NCI-H345 treated with DMSO at 0.1 percent for 48 hours (cell line): Measurements from ENCODE around the gene CCDC182.

Experiments
- DNase-seq: peaks from one replicate; lab custom pipeline; 2025; ENCODE audit not compliant: unreplicated experiment; lab: John Stamatoyannopoulos, UW

CCDC182 gene

DNA sequence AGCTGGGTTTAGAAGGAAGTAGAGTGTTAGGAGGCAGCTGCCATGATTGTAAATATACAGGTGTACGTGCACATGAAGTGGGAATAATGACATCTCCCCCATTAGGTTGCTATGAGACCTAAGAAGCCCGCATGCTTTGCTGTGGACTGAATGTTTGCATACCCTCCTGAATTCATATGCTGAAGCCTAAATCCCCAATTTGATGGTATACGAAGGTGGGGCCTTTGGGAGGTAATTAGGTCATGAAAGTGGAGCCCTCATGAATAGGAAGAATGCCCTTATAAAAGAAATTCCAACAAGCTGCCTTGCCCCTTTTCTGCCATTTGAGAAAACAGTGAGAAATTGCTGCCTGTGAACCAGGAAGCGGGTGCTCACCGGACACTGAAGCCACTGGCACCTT, 44.0 kb downstream of the CCDC182 start:
- DNase-seq, result no peak

DNA sequence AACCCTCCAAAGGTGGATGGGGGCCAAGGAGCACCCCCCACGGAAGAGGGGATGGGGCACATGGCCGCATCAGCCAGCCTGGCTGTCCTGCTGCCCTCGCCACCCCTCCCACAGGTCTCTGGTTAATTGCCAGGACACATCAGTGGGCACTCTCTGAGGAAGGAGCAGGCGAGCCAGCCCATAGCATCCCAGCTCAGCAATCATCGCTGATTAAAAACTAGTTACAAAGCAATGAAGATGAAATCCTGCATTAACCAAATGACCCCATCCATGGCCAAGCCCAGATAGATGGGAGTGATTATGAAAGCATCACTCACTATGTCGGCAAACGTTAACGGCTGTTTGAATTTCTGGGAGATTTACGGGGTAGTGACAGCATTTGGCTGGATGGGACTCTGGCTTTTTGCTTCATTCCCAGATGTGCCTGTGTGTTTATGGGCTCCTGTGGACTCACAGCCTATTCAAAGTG, 45.3 kb downstream of the CCDC182 start:
- DNase-seq, result no peak

DNA sequence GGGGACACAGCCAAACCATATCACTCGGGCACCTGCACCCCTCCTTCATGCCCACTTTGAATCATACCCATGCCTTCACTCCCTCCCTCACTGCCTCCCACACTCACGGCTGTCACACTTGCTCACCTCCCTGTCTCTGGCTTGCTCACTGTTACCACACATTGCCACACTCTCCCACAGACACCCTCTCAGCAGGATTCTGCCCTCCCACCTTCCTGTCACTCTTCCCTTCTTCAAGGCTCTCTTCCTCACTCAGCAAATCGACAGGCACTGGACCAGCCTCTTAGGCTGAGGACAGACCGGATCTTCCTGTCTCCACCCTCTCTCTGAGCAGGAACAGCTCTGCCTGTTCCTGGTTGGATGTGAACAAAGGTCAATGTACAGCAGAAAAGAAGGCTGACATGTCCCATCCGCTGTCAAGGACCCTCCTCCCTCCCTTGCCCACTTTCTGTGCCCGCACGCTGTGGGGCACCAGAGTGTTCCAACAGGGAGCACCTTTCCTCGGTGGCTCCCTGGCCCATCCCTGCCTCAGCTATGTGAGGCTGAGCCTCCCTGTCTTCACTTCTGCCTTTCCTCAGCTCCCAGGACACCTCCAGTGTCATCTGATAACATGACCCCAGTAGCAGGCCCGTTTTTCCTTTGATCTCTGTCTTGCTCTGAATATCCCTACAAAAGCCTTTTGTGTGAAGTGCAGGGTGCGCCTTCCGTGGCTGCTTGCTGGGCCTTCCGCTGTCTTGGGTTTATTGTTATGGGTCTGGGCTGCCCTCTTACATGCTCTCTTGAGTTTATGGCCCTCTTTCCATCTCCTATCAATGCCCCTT, 47.0 kb downstream of the CCDC182 start:
- no peak for DNase-seq

DNA sequence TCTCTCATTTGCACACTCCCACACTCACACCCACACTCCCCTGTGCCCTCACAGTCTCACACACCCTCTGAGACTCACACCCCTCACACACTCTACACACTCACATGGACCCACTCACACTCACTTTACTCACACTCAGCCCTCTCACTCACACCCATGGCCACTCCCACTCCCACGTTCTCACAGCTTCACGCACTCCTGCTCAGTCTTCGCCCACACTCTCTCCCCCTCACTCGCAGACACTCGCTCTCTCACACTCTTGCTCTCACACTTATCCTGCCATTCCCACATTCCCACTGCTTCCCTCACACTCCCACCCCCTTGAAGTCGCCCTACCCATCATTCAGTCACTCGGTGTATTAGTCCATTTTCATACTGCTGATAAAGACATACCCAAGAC, 47.9 kb downstream of the CCDC182 start:
- DNase-seq, result no peak

DNA sequence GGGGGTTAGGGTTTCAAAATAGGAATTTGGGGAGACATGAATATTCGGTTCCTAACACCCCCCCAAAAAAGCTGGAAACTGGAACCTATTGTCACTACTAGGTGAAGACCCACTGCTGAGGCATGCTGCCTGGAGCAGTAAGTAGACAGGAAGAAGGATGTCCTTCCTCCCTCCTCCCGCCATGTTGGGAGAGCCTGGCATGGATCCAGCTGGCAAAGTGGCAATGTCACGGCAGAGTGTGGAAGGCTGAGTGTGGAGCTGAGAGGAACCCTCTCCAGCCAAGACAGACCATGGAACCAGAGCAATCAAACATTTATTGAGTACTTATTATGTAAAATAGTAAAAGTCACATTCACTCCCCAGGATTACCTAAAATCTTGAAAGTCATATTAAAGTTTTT, 49.0 kb downstream of the CCDC182 start:
- DNase-seq, result no peak
